Transverse colon (tissue), 4 donors: ENCODE results near the gene TBX6. TPM values are rescaled to one million over a fixed set of nuclear protein-coding genes. Genes with fewer than 3 reads are reported as not detected.

Experiments
- DNase-seq: peaks from one replicate; pipeline ENCODE4 v3.0.0-alpha.2; 2019
- H3K27ac ChIP-seq, 4 donors: fragments of 200-600 bp; sonication (generic); 2 replicates each; pipeline ENCODE4 v1.5.1; 2016 to 2018; ENCODE audit warnings: inconsistent platforms in 4 of 4
- H3K27me3 ChIP-seq: fragments of 200-600 bp; sonication (generic); 2 replicates; pipeline ENCODE4 v1.5.1; 2017; ENCODE audit warnings: inconsistent platforms
- H3K36me3 ChIP-seq, 4 donors: fragments of 200-600 bp; sonication (generic); 2 replicates each; pipeline ENCODE4 v1.5.1; 2017 to 2019; ENCODE audit warnings: inconsistent platforms in 4 of 4
- H3K4me1 ChIP-seq, 4 donors: fragments of 200-600 bp; sonication (generic); 2 replicates each; pipeline ENCODE4 v1.5.1; 2017 to 2020; ENCODE audit warnings: inconsistent platforms in 4 of 4
- H3K4me3 ChIP-seq, 4 donors: fragments of 200-600 bp; sonication (generic); 1 replicate in 1 of 4; 2 replicates in 3 of 4; pipeline versions ENCODE4 v1.5.1 to v1.6.1; 2017 to 2019; ENCODE audit warnings: inconsistent platforms in 4 of 4
- H3K9me3 ChIP-seq, 2 donors: fragments of 200-600 bp; sonication (generic); 2 replicates each; pipeline ENCODE4 v1.5.1; 2017 to 2019; ENCODE audit warnings: inconsistent platforms in 2 of 2
- EP300 ChIP-seq: sonication (generic); formaldehyde crosslinking; IDR thresholded peaks from one replicate; pipeline ENCODE4 v1.6.1; 2017; ENCODE audit warnings: antibody characterized with exemption, low read depth
- POLR2A ChIP-seq: fragments of 450-650 bp; IDR thresholded peaks from one replicate; pipeline ENCODE4 v1.6.1; 2016; ENCODE audit warnings: antibody characterized with exemption, mild to moderate bottlenecking, moderate library complexity
- POLR2AphosphoS5 ChIP-seq, 3 donors: sonication (generic); formaldehyde crosslinking; IDR thresholded peaks; one replicate each; pipeline ENCODE4 v1.6.1; 2016; ENCODE audit warnings: antibody characterized with exemption in 3 of 3
- WGBS, 2 donors: methylation state at CpG; one replicate each; pipeline ENCODE4 v1.1.5; 2018; ENCODE audit warnings: low coverage in 1 of 2; 5-methylcytosine and 5-hydroxymethylcytosine counted together
- in situ Hi-C, 4 donors: fragments of 200-750 bp; cut with MboI; loops; one replicate each; pipeline versions ENCODE4 v1.15.0 to v1.15.1; 2017; ENCODE audit warnings: low sequenced_read_pairs in 3 of 4, low pct_ligation_motif_present in 1 of 4, low pct_unique_long_range_greater_than_20kb in 1 of 4
- intact Hi-C: fragments of 100-400 bp; cut with DNase I; formaldehyde crosslinking; loops from one replicate; pipeline ENCODE4 v1.15.1; 2023; ENCODE audit warnings: low total_unique reads
- total RNA-seq, 4 donors: library from RNA; depleted of rRNA; stranded (reverse); fragments of >200 nt; gene quantifications; one replicate each; pipeline ENCODE4 v1.1.0, GENCODE V29; 2016
- TF ChIP-seq, protein P1 (sequence below), 5 experiments: fragments of 200-600 bp in 3 of 5; fragments of 450-650 bp in 2 of 5; sonication (generic) in 3 of 5; IDR thresholded peaks; 1 replicate in 2 of 5; 2 replicates in 3 of 5; pipeline ENCODE4 v1.5.1; 2016 to 2017; ENCODE audit warnings: antibody characterized with exemption in 5 of 5, inconsistent platforms in 3 of 5, mild to moderate bottlenecking in 2 of 5, moderate library complexity in 1 of 5

Gene TBX6
- total RNA-seq, 4 donors from 2014 or later = 0.82 to 2.2 TPM; not detected in 2

DNA sequence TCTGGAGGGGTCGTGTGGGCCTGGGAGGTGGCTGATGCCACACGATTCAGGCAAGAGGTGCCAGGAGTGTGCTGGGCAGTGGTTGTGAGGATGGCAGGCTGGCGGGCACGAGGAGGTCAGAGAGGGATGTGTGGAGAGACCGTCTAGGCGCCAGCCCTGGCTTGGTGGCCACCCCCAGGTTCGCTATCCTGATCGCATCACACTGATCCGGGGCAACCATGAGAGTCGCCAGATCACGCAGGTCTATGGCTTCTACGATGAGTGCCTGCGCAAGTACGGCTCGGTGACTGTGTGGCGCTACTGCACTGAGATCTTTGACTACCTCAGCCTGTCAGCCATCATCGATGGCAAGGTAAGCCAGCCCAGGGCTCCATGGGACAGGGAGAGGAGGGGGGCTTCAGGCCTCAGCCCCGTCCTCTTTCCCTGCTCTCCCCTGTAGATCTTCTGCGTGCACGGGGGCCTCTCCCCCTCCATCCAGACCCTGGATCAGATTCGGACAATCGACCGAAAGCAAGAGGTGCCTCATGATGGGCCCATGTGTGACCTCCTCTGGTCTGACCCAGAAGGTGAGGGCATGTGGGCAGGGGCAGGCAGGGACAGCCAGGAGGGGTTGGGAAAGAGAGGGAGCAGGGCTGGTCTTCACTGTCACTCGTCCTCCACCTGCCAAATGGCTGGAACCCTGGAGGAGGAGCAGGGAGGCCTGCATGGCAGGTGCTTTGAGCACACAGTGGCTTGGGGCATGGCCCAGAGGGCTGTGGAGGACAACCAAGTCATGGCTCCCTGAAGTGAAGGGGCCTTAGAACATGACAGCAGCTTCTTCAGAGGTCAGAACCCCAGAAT lies 8.3 kb downstream of the TBX6 start:
- Histone ChIP-seq H3K9me3 (no peaks in the 10 kb centered on the region), H3K36me3 (peaks cover 0 to 39% (median 9%) of the 10 kb centered on the region in 4 donors), H3K4me1 (peaks cover 0 to 4% (median under 1%) of the 10 kb centered on the region in 4 donors), H3K4me3 (no peak overlapping the region), H3K27me3 (no peaks in the 10 kb centered on the region), H3K27ac (no peak overlapping the region)
- 90% methylated on average over 23 of the region's 24 CpGs; no CpG with 5 or more reads in 1 of the 2 donors for WGBS, 2 donors
- TF ChIP-seq, protein P1, sequence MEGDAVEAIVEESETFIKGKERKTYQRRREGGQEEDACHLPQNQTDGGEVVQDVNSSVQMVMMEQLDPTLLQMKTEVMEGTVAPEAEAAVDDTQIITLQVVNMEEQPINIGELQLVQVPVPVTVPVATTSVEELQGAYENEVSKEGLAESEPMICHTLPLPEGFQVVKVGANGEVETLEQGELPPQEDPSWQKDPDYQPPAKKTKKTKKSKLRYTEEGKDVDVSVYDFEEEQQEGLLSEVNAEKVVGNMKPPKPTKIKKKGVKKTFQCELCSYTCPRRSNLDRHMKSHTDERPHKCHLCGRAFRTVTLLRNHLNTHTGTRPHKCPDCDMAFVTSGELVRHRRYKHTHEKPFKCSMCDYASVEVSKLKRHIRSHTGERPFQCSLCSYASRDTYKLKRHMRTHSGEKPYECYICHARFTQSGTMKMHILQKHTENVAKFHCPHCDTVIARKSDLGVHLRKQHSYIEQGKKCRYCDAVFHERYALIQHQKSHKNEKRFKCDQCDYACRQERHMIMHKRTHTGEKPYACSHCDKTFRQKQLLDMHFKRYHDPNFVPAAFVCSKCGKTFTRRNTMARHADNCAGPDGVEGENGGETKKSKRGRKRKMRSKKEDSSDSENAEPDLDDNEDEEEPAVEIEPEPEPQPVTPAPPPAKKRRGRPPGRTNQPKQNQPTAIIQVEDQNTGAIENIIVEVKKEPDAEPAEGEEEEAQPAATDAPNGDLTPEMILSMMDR (IDR thresholded peaks at IDR 0.05) = no peak
- in situ Hi-C loops (loop anchor here in 2 of 4 donors (25.0 kb wide), 2 partner anchors 329 to 554 kb away; partner anchors contain the start of gene ZNF771 (in 2 of the 2)), intact Hi-C loops (no loop called here)
- DNase-seq = no peak

DNA sequence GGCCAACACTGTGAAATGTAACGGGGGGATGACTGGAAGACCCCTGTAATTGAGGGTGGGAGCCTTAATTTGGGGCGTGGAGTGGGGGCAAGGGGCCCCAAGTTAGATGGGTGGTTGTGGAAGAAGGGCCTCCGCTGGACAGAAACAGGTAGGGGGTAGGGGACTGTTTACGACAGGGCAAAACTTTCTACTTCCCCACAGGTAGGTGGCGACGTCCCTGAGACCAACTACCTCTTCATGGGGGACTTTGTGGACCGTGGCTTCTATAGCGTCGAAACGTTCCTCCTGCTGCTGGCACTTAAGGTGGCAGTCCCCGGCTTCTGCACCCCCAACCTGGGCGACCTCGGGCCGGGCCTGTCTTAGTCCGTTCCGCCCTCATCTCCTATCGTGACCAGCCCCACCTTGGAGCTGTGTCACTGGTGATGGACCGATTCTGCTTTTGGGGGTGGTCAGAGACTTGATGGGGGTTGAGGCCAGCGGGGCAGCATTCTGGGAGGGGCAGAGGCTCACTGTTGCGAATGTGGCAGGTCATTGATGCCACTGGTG lies 9.1 kb downstream of the TBX6 start:
- 88 to 89% methylated on average over 5 to 20 of the region's 20 CpGs for WGBS, 2 donors
- Histone ChIP-seq H3K9me3 (no peaks in the 10 kb centered on the region), H3K36me3 (peaks cover 0 to 39% (median 9%) of the 10 kb centered on the region in 4 donors), H3K27me3 (no peaks in the 10 kb centered on the region), H3K4me1 (peaks cover 0 to 11% (median 7%) of the 10 kb centered on the region in 4 donors), H3K27ac (no peak overlapping the region), H3K4me3 (no peak overlapping the region)
- TF ChIP-seq POLR2AphosphoS5 (IDR thresholded peaks at IDR 0.05) = no peak
- no peak for TF ChIP-seq POLR2A
- no peak for TF ChIP-seq EP300
- TF ChIP-seq, protein P1 (IDR thresholded peaks at IDR 0.05) = no peak
- in situ Hi-C loops = loop anchor here in 2 of 4 donors (25.0 kb wide), 2 partner anchors 330 to 555 kb away; partner anchors contain the start of gene ZNF771 (in 2 of the 2)
- DNase-seq = no peak
- intact Hi-C loops = no loop called here

DNA sequence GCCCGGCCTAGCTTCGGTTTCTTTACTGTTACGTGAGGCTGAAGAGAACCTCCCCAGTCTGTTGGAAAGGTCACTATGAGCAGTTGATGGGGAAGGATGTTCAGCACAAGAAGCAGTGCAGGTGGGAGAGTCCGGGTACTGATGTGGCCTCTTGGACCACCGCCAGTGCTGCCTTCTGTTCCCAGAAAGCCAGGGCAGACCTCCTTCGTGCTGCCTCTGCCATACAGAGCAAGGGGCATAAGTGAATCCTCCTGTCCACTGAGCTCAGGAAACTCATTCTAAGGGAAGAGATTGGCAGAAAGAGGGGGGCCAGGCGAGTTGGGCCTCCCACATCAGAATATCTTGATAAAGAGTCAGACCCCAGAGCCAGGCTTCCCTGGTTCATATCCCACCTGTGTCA lies 12.2 kb downstream of the TBX6 start:
- Histone ChIP-seq H3K4me1 (peaks cover 15 to 33% (median 24%) of the 10 kb centered on the region in 4 donors), H3K9me3 (no peaks in the 10 kb centered on the region), H3K27ac (no peak overlapping the region), H3K27me3 (no peaks in the 10 kb centered on the region), H3K36me3 (peaks cover 0 to 32% (median 9%) of the 10 kb centered on the region in 4 donors), H3K4me3 (no peak overlapping the region)
- TF ChIP-seq POLR2A (no peak), EP300 (no peak), POLR2AphosphoS5 (IDR thresholded peaks at IDR 0.05) (no peak)
- TF ChIP-seq, protein P1 (IDR thresholded peaks at IDR 0.05) = no peak
- WGBS, 2 donors = 92 to 93% methylated on average over 4 to 7 of the region's 7 CpGs
- DNase-seq = no peak
- intact Hi-C loops (no loop called here), in situ Hi-C loops (loop anchor here in 2 of 4 donors (25.0 kb wide), 2 partner anchors 333 to 558 kb away; partner anchors contain the start of gene ZNF771 (in 2 of the 2))

DNA sequence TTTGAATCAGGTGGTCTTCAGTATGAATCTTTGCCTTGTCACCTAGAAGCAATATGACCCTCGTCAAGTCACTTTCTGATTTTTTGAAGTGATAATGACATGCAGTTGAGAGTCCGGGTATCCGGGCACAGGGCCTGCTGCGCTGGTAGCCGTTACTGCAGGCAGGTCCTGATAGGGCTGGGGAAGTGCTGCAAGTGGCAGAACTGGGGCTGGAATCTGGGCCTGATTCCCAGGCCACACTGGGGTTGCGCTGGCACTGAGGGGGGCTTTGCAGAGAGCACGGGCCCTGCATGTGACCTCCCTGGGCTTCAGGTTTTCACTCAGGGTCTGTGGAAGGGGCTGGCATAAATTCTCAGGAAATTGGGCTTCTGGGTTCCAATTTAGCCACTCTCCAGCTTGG lies 13.0 kb downstream of the TBX6 start:
- in situ Hi-C loops = loop anchor here in 2 of 4 donors (25.0 kb wide), 2 partner anchors 334 to 559 kb away; partner anchors contain the start of gene ZNF771 (in 2 of the 2)
- H3K4me3 ChIP-seq = no peak overlapping the region
- no peak for DNase-seq
- H3K4me1 ChIP-seq = peaks cover 15 to 33% (median 24%) of the 10 kb centered on the region in 4 donors
- H3K27ac ChIP-seq = no peak overlapping the region
- no peaks in the 10 kb centered on the region for H3K27me3 ChIP-seq
- no peaks in the 10 kb centered on the region for H3K9me3 ChIP-seq
- H3K36me3 ChIP-seq = peaks cover 0 to 25% (median 9%) of the 10 kb centered on the region in 4 donors
- WGBS, 2 donors = 95% methylated on average over 7 of the region's 7 CpGs; no CpG with 5 or more reads in 1 of the 2 donors
- TF ChIP-seq POLR2A (no peak), EP300 (no peak)
- intact Hi-C loops = no loop called here
